Measurements from ENCODE around the gene STAB2.

DNA sequence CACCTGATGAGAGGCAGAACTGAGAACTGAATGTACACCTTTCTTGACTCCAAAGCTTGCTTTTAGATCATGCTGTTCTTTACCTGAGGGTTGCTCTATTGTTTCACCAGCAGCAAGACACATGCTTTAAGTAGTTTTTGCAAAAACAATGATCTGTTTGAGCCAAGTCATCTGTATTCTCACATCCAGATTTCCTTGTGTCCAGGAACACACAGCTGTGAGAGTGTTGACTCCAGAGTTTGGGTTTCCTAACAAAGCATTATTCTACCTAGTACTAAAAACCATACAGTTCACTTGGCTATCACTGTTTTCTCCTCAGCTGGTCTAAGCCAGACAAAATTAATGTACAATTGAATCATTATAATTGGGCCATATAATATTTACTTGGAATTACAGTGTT lies 120.4 kb downstream of the STAB2 start:
- TF ChIP-seq POLR2AphosphoS5 (IDR thresholded peaks at IDR 0.05; ENCODE audit: borderline replicate concordance, low read depth, low read length), result no peak
- TF ChIP-seq EZH2 (IDR thresholded peaks at IDR 0.05), result no peak
- no peak for TF ChIP-seq FOXP2 (optimal IDR thresholded peaks at IDR 0.05; ENCODE audit: control extremely low read depth, extremely low read length, insufficient read depth)
